HL-60 (cell line): ENCODE results near the gene FAU.
A peak's percentile ranks its signal among the peaks of the same experiment; 100 is the strongest.

Experiments
- DNase-seq, 2 experiments: peaks; one replicate each; pipeline ENCODE4 v3.0.0-alpha.2; 2010 to 2020; ENCODE audit warnings: low read depth in 1 of 2, low spot score in 1 of 2
- H3K27ac ChIP-seq: fragments of 250-450 bp; sonication (Bioruptor Pico); replicated peaks from 2 replicates; pipeline ENCODE4 v1.5.1; 2020; ENCODE audit warnings: mild to moderate bottlenecking, moderate library complexity
- H3K27me3 ChIP-seq: fragments of 250-450 bp; sonication (Bioruptor Pico); 2 replicates; pipeline ENCODE4 v1.5.1; 2021; ENCODE audit warnings: mild to moderate bottlenecking, moderate library complexity; ENCODE audit not compliant: insufficient read depth, poor library complexity, severe bottlenecking
- H3K4me3 ChIP-seq: replicated peaks from 2 replicates; pipeline ENCODE4 v1.5.1; 2011; ENCODE audit warnings: mild to moderate bottlenecking, control low read depth, low read length; ENCODE audit not compliant: insufficient read depth
- CTCF ChIP-seq: IDR thresholded peaks from one replicate; pipeline ENCODE4 v1.5.1; 2011; ENCODE audit warnings: low read length, control low read depth, inconsistent platforms; ENCODE audit not compliant: insufficient read depth
- GABPA ChIP-seq: IDR thresholded peaks from 2 replicates; pipeline ENCODE4 v1.6.1; 2012; ENCODE audit warnings: low read depth
- POLR2AphosphoS5 ChIP-seq: IDR thresholded peaks from 2 replicates; pipeline ENCODE4 v1.6.1; 2012; ENCODE audit warnings: low read depth
- REST ChIP-seq: IDR thresholded peaks from 2 replicates; pipeline ENCODE4 v1.6.1; 2012; ENCODE audit warnings: low read depth; ENCODE audit not compliant: insufficient replicate concordance
- SPI1 ChIP-seq: IDR thresholded peaks from 2 replicates; pipeline ENCODE4 v1.6.1; 2012; ENCODE audit warnings: low read depth, mild to moderate bottlenecking, borderline replicate concordance

Gene FAU

GRCh38 chr11:65113839-65114238 lies 8.1 kb downstream of the FAU start:
- TF ChIP-seq CTCF = no peak
- peak; percentile 9; the same call in 1 of the 2 replicates for TF ChIP-seq SPI1
- DNase-seq = no peak
- no peaks in the 10 kb centered on the region for H3K27me3 ChIP-seq
- H3K4me3 ChIP-seq = no peak overlapping the region
- no peak overlapping the region for H3K27ac ChIP-seq

GRCh38 chr11:65113361-65113756 lies 8.6 kb downstream of the FAU start:
- Histone ChIP-seq H3K27me3 (no peaks in the 10 kb centered on the region), H3K27ac (no peak overlapping the region), H3K4me3 (no peak overlapping the region)
- TF ChIP-seq GABPA (no peak), SPI1 (no peak), POLR2AphosphoS5 (no peak; the same call in 1 of the 2 replicates), REST (no peak), CTCF (no peak)
- DNase-seq = no peak

- DNase-seq = peak in 1 of 2 experiments; percentile 55
- TF ChIP-seq REST (no peak), CTCF (peak; percentile 67), POLR2AphosphoS5 (peak; percentile 4; the same call in 1 of the 2 replicates)
- H3K4me3 ChIP-seq = peak overlapping the region; percentile 46
- H3K27ac ChIP-seq = peak overlapping the region; percentile 34
- no peaks in the 10 kb centered on the region for H3K27me3 ChIP-seq
These were observed 9.2 kb downstream of the FAU start for GRCh38 chr11:65112546-65113360.
